ENCODE data around the gene COL17A1.

The COL17A1 gene

DNA sequence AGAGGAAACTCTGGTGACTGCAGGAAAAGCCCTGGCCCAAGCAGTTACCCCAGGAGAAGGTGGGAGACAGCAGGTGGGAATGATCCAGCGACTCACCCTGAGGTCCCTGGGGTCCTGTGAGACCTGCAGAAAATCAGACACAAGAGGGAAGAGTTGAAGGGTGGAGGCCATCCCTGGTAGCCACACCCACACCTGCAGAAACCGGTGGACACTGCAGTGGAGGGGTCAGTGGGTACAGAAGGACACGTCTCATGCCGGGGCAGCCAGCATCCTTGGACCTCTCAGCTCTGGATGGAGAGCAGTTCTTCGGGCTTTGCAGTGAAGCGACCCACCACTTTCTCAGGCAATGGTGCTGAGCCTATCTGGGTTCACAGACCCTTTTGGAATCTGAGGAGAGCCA, 39.0 kb downstream of the COL17A1 start:
- DNase-seq = no peak

DNA sequence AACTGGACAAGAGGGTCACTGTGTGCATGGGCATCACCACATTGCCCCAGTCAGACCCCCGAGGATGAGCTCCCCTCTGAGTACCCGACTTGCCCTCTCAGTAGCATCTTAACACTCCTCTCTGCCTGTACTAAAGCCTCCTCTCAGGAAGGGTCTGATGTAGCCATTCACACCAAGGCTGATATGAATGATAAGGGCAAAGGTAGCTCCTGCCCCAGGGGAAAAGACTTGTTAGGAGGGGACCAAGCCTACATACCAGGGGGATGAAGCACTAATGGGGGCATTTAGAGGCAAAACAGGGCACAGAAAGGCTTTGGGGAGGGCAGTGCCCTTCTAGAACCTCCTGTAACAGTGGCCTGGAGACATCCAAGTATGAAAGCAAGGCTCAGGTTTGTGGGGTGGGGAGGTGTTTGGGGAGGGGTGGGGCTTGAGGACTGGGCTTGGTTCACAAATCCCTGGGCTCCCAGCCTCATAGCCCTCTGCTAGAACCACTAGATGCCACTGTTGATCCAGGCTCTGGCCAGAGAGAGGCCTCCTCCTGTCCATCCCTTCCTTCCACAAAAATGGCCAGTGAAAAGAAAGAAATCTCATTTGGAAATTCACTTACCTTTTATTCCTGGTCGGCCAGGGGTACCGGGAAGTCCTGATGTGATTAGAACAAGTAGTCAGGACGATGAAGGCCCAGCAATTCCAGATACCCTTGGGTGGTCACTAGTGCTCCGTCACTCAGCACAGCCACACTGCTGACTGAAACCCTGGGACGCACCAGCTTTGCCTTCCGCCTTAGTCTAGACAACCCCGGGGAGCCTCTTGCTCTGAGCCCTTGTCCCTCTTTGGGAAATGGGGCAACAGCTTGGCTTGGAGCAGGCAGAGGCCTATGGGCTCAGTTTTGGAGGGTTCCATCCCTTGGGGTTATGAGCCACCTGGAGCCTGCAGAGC, 40.3 kb downstream of the COL17A1 start:
- DNase-seq = no peak

DNA sequence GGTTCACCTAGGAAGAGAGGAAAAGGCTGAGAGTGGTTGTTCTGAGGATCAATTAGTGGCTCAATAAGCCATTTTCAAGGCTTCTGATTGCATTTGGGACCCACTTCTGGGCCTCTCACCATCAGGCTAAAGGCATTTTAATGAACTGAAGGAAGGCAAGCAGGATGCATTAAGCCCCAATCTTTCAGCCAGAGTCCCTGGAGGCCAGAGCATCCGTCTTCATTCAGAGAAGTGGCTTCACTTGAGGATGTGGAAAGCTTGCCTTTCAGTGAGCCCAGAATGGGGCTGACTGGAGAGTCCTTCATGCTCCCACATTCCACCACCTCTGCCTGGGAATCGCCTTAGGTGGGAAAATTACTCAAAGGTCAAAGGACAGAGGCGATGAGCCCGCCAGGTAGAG, 41.8 kb downstream of the COL17A1 start:
- no peak for DNase-seq

DNA sequence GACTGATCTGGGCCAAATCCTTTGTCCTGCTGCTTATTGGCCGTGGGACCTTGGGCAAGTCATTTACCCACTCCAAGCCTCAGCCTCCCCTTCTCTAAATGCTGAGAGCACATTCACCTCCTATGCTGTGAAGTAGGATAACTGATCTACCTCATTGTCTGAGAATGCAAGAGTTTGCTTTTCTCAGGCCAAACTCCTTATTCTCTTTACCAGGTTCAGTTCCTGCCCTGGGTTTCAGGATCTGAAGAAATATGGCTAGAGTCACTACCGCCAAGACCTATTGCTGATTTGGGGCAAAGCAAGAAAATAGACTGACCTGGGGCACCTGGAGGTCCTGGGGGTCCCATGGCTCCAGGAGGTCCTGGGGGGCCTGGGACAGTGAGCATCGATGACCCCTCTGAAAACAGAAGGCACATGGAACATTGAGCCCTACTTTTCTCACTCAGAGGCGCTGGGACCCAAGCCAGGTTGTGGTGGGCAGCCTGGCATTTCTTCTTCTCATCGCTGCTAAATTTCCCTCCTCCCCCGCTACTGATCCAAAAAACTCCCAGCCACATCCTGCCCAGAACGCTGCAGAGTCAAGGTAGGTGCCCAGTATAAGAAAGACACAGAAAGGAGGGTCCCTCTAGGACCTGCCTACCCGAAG, 42.4 kb downstream of the COL17A1 start:
- DNase-seq = no peak

DNA sequence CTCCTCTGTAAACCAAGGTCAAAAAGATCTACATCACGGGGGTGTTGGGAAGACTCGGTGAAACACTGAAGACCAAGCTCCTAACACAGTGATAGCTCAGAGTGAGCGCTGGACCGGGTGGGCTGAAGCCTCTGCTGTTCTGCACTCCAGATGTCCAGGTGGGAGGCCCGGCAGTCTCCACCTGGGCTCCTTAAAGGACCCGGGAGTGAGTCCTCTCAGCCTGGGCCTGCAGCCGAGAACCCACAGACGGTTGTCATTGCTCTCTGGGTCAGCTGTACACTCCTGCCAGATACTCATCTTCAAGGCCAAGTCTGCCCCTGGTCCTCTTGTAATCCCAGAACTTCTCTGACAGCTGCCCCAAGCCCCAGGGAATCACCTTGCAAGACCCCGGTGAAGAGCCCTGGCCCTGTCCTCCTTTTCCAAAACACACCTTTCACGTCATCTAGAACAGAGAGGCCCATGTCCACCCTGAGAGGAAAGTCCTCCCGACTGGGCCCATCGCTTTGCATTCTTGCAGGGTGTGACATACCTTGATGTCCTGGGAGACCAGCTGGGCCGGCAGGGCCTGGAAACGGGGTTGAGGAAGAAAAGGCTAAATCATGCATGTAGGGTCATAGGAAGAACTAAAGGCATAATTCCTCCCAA, 43.7 kb downstream of the COL17A1 start:
- DNase-seq = no peak

DNA sequence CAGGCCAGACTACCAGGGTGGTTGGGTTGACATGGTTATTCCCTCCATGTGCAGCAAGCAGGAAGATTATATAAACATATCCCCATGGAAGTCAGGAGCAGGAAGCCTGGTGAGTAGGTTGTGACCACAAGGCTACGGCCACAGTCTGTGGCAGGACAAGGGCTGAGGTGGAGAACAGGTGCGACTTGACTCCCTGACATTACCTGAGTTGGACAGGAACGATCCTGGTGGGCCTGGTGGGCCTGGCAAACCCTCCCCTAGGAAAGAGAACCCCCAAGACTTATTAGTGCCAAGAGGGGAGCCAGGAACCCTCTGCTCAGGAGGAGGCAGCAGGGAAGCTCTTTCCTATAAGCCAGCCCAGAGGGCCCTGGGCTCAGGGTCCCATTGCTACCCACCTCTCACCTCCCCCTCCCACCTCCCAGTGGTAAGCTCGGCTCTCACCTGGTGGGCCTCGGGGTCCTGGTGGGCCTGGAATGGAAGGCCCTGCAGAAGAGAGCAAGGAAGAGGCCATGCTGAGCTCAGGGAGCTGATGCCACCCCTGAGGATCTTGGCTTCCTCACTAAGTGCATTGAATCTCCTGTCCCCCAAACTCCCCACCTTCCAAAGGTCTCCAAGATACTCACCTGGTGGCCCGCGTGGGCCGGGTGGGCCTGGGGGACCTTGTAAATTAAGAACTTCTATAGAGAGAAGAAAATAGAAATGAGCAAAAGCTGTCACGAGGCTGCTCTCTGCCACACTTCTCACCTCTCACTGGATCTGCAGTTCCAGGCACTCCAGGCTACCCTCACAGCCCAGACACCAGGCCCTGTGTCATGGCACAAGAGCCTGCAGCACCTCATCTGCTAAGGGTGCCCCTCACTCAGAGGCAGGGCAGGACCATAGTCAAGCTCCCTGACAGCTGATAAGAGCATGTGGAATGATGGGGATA, 44.6 kb downstream of the COL17A1 start:
- DNase-seq = no peak

DNA sequence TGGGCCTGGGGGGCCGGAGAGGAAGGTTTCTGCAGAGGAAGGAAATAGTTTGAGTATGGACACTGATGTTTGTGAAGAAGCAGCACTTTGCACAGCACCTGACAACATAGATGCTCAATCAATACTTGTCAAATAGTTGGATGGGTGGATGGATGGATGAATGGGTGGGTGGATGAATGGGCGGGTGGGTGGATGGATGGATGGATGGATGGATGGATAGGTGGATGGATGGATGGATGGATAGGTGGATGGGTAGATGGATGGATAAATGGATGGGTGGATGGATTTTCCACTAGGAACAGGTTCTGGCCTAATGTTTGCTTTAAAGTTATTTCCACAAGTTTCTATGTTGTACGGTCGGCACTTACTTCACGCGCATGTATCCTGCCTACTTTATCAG, 45.3 kb downstream of the COL17A1 start:
- DNase-seq = no peak

DNA sequence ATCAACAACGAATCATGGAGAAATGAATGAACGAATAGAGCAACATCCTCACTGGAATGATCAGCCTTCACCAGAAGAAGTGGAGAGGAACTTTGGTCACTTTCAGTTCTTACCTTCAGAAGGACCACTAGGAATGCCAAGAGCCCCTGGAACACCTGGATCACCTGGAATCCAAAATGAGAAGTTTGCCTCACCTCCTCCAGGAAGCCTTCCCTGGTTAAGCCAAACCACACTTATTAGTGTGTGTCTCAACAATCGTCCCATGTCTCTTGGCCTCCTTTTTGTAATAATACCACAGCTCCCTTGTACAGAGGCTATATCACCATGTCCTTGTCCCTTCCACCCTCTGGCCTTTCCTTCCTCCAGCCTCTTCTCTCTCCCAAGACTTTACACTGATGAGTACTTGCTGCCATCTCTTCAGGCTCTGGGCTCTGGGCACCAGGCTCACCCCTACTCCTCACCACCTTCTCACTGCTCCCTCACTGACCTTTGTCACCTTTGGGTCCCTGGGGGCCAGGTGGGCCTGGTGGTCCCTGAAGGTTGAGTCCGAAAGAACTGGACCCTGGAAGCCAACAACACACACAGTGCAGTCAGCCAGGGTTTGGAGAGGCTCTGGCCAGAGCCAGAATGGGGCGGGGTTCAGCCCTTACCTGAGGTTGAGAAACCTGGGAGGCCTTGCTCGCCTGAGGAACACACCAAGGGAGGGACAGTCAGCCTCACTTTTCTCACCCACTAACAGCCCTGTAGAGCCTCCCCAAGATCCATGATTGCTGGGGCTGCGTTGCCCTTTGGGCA, 46.5 kb downstream of the COL17A1 start:
- DNase-seq = no peak

DNA sequence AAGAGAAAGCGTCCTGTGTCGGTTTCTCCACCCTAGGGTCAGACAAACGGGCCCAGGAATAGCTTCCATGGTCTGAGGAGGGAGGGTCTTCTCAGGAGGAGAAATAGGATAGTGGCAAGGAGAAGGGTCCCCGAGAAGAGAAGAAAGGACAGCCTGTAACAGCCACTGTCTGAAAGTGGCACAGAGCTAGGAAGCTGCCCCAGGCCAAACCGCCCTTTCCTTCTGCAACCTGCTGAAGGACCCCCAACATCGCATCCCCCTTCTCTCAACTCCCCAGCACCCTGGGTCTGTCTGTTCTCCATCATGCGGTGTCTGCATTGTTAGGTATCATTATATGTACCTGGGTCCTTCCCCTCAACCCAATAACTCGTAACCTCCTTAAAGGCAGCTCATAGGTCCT, 47.1 kb downstream of the COL17A1 start:
- no peak for DNase-seq

DNA sequence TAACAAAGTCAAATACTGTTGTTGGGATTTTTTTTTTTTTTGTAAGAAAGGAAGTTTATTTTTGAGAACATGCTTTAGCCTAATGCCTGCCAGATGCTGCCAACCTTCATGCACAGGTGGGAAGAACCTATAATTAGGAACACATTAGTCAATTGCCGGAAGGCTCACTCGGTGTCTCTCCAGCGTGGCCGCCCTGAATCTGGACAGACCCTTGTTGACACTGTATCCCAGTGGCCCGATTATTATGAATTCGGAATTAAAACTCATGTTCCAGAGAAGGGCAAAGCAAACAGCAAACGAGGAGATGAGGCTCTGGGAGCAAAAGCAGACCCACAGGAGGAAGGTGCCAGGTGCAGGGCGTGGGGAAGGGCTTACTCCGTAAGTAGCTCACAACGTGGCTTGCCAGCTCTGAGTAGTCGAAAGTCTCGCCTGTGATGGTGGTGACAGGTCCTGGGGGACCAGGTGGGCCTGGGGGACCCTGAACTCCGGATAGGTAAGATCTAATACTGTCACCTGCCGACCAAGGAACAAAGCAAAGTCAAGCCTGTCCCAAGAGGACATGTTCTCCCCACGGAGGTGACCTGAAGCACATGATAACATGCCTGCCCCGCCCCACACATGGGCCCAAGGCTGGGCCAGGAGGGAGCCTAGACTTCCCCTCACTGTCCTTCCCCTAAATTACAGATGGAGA, 48.3 kb downstream of the COL17A1 start:
- no peak for DNase-seq

DNA sequence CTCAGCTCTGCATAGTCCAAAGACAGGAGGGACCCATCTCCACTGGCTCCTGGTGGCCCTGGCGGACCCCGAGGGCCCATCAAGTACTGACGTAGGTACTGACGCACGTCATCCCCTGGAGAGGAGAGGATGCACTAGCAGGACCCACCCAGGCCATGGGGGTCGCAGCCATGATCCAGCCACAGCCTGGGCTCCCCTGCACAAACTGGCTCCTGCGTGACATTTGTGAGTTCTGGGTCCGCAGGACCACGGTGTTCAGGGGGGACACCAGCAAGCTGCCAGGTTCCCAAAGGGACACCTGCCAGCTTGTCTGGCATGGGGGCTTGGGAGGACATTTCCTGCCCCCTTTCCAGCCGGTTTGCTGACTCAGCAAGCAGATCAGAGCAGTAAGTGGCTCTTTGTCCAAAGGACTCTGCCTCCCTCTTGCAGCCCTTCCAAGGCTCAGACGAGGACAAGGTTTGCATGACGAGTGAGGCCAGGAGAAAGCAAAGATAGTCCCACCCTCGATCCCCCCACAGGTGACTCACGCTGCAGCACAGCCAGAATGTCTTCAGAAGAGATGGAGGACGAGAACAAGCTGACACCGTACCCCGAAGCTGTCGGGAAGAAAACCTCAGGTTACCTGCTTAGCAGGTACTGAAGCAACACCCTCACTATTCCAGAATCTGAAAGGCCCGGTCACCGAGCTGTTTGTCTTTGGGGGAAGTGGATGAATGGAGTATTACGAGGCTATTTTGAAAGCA, 49.0 kb downstream of the COL17A1 start:
- DNase-seq = no peak

DNA sequence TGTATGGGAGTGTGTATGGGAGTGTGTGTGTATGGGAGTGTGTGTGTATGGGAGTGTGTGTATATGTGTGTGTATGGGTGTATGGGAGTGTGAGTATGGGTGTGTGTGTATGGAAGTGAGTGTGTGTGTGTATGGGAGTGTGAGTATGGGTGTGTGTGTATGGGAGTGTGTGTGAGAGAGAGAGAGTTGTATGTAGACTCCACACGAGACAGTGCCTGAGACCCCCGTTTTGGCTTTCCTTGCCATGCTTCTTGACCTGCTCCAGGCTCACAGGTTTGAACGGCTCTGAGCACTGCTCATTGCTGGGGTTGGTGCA, 49.7 kb downstream of the COL17A1 start:
- DNase-seq = no peak

DNA sequence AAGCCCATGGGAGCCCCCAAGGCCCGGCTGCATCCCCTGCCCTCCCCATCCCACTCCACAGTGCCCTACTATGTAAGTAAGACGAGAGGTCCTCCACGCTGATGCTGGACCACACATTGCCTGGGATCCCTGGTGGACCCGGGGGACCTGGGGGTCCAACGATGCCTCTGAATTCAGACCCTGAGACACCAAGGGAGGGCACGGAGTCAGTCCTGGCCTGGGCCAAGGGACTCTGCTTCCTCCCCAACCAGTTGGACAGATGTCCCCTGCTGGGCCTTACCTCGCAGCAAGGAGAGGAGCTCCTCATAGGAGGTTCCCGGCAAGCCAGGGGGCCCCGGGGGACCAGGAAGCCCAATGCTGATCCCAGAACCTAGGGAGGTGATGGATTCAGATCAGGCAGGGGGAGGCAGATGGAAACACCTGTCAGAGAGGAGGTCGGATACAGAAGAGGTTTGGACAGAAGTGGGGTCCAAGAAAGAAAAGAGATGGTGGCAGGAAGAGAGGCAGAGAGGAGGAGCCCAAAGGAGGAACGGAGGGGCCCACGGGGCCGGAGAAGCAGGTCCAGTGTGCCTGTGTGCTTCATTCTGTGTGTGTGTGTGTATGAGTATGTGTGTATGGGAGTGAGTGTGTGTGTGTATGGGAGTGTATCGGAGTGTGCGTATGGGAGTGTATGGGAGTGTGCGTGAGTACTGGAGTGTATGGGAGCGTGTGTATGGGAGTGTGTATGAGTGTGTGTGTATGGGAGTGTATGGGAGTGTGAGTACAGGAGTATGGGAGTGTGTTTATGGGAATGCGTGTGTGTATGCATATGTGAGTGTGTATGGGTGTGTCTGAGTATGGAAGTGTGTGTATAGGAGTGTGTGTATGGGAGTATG, 50.2 kb downstream of the COL17A1 start:
- DNase-seq = no peak

DNA sequence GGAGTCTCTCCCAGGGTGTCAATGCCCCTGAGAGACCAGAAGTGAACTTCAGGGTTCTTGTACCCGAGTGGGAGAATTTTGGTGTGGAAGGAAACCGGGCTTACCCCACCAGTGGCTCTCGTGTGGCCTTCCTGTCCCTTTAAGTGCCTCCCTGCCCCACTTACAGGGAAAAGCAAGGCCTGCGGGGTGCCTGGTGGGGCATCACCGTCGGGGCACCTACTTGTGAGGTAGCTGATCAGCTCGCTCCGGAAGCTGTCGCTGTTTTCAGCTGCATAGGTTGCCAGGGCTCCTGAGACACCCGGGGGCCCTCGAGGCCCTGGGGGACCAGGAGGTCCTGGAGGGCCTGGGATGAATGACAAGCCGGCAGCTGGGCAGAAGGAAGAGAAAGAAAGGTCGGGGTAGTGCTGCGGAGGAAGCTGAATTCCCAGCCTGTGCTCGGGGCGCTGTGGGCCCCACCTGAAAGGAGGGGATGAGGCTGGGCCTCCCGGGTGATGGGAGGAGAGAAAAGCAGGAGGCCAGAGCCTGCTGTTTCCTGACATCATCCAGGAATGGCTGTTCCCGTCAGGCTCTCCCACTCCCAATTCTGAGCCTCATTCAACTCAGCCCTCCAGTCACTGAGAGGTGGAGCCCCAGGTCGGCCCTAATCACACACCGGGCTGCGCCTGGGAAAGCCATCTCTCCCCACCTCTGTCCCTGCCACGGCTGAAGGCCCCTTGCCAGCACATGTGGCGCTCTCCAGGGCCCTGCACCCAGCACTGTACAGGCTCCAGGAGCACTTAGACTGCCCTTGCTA, 51.1 kb downstream of the COL17A1 start:
- no peak for DNase-seq

DNA sequence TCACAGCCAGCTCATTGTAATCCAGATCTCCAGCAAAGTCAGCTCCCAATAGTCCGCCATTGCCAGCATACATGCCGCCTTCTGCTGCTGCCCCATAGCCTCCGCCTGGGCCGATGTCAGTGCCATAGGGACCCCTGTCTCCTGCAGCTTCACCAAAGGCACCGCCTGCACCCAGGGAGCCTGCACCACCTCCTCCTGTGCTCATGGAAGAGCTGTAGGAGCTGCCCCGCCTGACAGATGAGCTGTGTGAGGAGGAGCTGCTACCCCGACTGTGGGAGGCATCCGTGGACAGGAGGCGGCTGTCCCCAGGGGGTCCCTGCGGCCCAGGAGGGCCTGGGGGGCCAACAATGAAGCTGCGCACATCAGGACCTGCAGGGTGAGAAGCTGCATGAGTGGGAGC, 51.7 kb downstream of the COL17A1 start:
- DNase-seq = no peak

DNA sequence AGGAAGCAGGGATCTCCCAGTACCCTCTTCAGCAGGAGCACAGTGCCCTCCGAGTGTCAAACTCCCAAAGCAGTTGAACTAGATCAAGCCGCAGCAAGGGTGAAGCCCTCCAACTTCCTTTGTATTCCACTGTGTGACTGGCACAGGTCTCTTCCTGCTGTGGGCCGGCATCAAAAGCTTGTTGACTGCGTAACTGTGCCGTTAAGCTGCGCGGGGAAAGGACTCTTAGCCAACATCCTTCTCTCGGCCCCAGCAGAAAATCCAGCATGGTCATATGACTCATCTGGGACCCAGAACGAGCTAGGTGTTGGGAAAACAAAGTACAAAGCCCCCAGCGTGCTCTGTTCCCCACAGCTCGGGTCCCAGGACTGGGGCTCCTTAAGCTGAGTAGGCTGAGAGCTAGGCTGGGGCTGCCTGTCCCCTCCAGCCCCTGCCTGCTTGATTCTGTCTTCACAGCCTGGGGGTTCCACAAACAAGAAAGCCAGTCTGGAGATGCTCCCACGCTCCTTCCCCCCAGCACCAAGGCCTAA, 52.2 kb downstream of the COL17A1 start:
- no peak for DNase-seq

DNA sequence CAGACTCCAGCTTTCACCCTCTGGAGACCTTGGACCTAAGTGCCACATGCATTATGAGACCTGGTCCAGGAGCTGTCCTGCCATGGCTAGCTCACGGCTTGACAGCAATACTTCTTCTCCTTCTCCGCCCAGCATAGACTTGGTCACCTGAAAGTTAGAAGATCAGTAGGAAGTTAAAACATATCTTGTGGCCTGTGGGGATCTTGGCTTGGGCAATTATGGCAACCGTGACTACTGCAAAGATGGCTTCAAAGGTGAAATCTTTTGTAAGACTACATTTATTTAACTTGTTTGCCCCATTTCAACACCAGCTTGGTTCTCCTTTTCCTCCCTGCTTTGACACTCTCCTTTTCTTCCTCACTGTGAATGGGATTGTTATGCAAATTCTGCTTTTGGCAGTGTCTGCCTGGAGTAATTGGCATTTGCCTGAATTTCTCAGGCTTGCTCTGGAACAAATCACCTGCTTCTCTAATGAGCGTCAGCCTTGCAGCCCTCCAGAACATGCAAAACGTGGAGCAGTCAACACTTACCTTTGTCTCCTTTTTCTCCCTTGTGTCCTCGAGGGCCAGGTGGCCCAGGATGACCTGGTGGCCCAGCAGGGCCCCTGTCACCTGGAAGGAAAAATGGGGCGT, 53.4 kb downstream of the COL17A1 start:
- no peak for DNase-seq

DNA sequence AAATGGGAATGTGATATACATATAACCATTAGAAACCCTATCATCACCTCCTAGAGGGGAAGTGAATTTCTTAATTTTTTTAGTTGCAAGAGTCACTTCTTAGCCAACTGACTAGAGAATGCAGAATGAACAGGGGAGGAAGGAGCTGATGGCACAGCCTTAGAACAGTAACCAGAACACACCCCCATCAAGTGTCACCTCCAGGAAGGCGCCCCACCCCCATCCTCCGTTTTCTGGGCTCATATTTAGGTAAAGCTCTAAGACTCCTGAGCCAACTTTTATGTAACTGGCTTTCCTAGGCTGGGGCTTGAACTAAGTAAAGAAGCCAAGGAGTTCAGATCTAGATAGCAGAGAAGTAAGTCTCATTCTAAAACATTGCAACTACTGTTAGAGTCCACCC, 54.0 kb downstream of the COL17A1 start:
- DNase-seq = no peak

Measured in DMS79 (cell line).